IPS-20b (cell line): ENCODE measurements around the gene CNGA2.

Source experiments
- H3K27ac ChIP-seq: one replicate; pipeline ENCODE4 v1.5.1; 2013; ENCODE audit warnings: low read length
- H3K27me3 ChIP-seq: 2 replicates; pipeline ENCODE4 v1.6.1; 2013; ENCODE audit warnings: mild to moderate bottlenecking, low read length, inconsistent platforms; ENCODE audit not compliant: insufficient read depth
- H3K36me3 ChIP-seq: 2 replicates; pipeline ENCODE4 v1.6.1; 2013; ENCODE audit warnings: low read depth, mild to moderate bottlenecking, inconsistent platforms, low read length, moderate library complexity; ENCODE audit not compliant: insufficient read depth
- H3K4me1 ChIP-seq: 2 replicates; pipeline ENCODE4 v1.6.1; 2013; ENCODE audit warnings: mild to moderate bottlenecking, control low read depth, inconsistent platforms, low read length, moderate library complexity; ENCODE audit not compliant: insufficient read depth
- H3K4me3 ChIP-seq: 2 replicates; pipeline ENCODE4 v1.5.1; 2013; ENCODE audit warnings: mild to moderate bottlenecking, low read length, inconsistent platforms
- H3K9ac ChIP-seq: 2 replicates; pipeline ENCODE4 v1.6.1; 2013; ENCODE audit warnings: low read depth, mild to moderate bottlenecking, inconsistent platforms, low read length, moderate library complexity
- H3K9me3 ChIP-seq: 2 replicates; pipeline ENCODE4 v1.6.1; 2013; ENCODE audit warnings: mild to moderate bottlenecking, low read depth, low read length, inconsistent platforms; ENCODE audit not compliant: insufficient read depth

The CNGA2 gene

DNA sequence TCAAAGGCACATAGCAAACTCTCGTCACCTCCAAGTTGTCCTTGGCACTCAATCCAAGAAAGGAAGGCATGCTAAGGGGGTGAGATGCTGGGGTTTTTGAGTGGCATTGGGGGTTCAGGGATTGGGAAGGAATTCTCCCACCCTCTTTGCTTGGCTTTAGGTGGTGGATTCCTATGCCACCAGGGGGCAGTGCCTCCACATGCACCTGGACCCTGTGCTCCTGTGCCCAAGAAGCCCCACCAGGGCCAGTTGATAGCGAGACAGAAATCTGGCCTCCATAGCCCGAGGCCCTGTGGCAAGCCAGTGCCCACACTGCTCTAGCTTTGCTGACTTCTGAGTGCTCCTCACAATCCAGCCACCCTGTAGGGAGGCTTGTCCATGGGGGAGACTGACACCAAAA lies 20.7 kb upstream of the CNGA2 start:
- no peaks in the 10 kb centered on the region for H3K27me3 ChIP-seq
- no peaks in the 10 kb centered on the region for H3K36me3 ChIP-seq
- H3K27ac ChIP-seq, result no peak overlapping the region
- H3K4me1 ChIP-seq, result no peaks in the 10 kb centered on the region
- no peak overlapping the region for H3K9ac ChIP-seq
- no peak overlapping the region for H3K4me3 ChIP-seq
- no peaks in the 10 kb centered on the region for H3K9me3 ChIP-seq

- Histone ChIP-seq H3K4me3 (no peak overlapping the region), H3K9ac (no peak overlapping the region), H3K36me3 (no peaks in the 10 kb centered on the region), H3K27me3 (no peaks in the 10 kb centered on the region), H3K9me3 (no peaks in the 10 kb centered on the region), H3K4me1 (no peaks in the 10 kb centered on the region), H3K27ac (no peak overlapping the region)
Measured at GRCh38 chrX:151714362-151714761, 20.2 kb upstream of the CNGA2 start.

DNA sequence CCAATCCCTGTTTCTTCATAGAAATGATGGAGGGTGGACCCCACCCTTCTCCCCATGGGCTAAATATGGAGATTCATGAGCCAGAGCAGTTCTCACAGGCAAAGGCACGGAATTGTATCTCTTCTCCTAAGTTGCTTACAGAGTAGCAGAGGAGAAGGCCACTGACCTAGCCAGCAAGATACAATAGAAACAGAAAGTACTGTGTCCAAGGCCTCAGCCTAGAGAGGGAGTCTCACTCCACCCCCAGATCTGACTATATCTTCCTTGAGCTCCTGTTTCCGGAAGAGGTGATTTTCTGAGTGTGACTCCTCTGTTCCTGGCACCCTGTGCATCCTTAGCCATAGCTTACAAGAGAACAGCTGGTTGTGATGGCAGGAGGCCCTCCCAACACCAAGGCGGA lies 18.8 kb upstream of the CNGA2 start, which contains the start of gene FATE1:
FATE1 (plus strand) TSS at position 284 of the 400 bp plus-strand sequence; CDS start at position 369, 85 bp downstream.
- no peaks in the 10 kb centered on the region for H3K9me3 ChIP-seq
- H3K4me1 ChIP-seq, result no peaks in the 10 kb centered on the region

DNA sequence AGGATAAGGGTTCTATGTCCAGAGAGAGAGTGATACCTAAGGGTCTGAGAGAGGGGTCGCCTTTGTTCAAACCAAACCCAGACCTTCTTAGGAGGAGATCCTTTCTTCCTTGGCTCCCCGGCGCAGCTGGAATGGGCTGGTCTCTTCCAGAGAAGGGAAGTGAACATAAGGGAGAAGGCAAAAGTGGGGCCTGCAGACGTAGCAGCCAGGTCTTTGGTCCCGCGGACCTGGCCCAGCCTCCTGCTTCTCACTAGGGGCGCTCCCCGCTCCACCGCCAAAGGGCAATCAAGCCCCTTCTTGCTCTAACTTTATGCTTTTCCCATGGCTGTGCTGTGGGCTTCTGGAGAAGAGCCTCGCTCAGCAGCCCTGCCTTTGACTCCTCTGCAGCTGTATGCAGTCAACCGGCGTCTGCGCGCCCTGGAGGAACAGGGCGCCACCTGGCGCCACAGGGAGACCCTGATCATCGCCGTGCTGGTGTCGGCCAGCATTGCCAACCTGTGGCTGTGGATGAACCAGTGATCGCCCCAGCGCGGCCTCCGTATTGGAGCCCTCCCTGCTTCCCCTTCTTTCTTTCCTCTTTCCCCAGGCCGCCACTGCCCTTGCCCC lies 12.2 kb upstream of the CNGA2 start:
- H3K36me3 ChIP-seq, result no peaks in the 10 kb centered on the region

More for the DNA sequence above, 18.8 kb upstream of the CNGA2 start, which contains the start of gene FATE1:
- no peak within 1 kb of the TSS for H3K4me3 ChIP-seq
- no peaks in the 10 kb centered on the region for H3K27me3 ChIP-seq
- H3K27ac ChIP-seq, result no peak within 1 kb of the TSS
- no peaks in the 10 kb centered on the region for H3K36me3 ChIP-seq
- H3K9ac ChIP-seq, result no peak within 1 kb of the TSS

GRCh38 chrX:151723156-151723760 lies 11.3 kb upstream of the CNGA2 start:
- H3K9me3 ChIP-seq, result no peaks in the 10 kb centered on the region
- H3K27me3 ChIP-seq, result no peaks in the 10 kb centered on the region
- no peak overlapping the region for H3K9ac ChIP-seq

More for the DNA sequence above, 12.2 kb upstream of the CNGA2 start:
- Histone ChIP-seq H3K9me3 (no peaks in the 10 kb centered on the region), H3K27me3 (no peaks in the 10 kb centered on the region), H3K4me1 (no peaks in the 10 kb centered on the region; the same call in 1 of the 2 replicates), H3K9ac (no peak overlapping the region), H3K4me3 (no peak overlapping the region), H3K27ac (no peak overlapping the region)

DNA sequence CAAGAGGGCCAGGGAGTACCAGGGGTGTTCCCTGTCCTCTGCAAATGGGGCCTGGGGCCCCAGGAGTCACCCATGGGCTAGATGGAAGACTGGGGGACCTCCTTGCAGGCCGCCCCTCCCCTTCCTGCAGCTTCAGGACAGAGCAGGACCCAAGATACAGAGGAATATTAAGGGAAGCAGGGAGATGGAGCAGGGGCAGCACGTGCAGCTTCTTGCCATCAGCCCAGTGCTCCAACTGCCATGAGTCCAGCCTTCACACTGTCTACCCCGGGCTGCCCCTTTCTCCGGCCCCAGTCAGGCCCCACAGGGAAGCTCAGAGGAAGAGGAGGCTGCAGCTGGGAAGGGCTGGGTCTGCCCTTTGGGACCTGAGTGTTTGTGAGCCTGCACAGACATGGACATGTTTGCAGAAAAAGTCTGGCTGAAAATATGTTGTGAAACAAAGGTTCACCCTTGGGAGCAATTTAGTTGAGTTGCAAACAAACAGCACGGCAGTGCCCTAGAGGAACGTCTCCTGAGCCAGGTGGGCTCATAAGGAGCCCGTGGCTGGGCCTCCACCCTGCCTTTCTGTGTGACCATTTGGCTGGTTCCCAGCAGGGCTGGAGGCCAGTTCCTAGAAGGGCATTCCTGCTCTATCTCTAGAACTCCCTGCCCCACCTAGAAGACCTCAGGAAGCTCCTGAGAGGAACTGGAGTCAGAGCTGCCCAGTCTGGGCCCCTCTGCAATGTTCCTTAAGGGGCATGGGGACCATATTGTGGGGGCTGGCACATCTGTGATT lies 9.8 kb upstream of the CNGA2 start:
- no peak overlapping the region for H3K4me3 ChIP-seq
- no peak overlapping the region for H3K27ac ChIP-seq
- H3K36me3 ChIP-seq, result no peaks in the 10 kb centered on the region
- H3K9ac ChIP-seq, result no peak overlapping the region
- no peaks in the 10 kb centered on the region; the same call in 1 of the 2 replicates for H3K4me1 ChIP-seq
- no peaks in the 10 kb centered on the region for H3K27me3 ChIP-seq
- no peaks in the 10 kb centered on the region for H3K9me3 ChIP-seq

More at GRCh38 chrX:151723156-151723760, 11.3 kb upstream of the CNGA2 start:
- no peak overlapping the region for H3K27ac ChIP-seq
- no peak overlapping the region for H3K4me3 ChIP-seq
- no peaks in the 10 kb centered on the region for H3K36me3 ChIP-seq
- H3K4me1 ChIP-seq, result no peaks in the 10 kb centered on the region; the same call in 1 of the 2 replicates

DNA sequence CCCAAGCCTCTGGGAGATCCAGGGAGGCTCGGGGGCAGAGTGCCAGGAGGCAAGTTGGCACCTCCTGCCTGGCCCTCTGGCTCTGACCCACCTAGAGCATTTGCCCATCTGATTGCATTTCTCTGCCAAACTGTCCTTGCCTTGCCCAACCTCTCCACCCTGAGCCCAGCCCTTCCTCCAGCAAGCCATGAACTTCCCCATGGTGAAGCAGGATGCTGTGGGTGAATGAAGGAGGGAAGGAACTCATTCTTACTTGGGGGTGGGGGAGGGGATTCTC lies 9.3 kb upstream of the CNGA2 start:
- H3K4me1 ChIP-seq, result no peaks in the 10 kb centered on the region; the same call in 1 of the 2 replicates
- H3K4me3 ChIP-seq, result no peak overlapping the region
- H3K36me3 ChIP-seq, result no peaks in the 10 kb centered on the region

DNA sequence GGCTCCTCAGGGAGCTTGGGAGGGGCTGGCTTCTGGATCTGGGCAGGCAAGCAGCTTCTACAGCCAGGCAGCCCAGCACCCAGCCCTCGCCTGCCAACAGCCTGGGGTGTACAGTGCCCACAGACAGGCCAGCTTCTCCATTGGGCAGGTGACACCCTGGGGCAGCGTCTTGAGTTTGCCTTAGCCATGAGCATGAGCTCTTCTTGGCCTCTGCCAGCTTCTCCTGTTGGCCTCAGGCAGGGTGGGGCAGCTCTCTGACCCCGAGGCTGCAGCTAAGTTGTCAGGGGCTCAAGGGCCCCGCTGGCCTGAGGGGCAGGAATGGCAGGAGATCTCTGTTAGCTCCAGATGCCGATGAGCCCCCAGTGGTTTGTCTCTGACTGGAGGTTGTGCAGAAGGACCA lies 7.8 kb upstream of the CNGA2 start:
- H3K4me3 ChIP-seq, result no peak overlapping the region
- no peaks in the 10 kb centered on the region for H3K36me3 ChIP-seq
- H3K27me3 ChIP-seq, result no peaks in the 10 kb centered on the region

More for the DNA sequence above, 9.3 kb upstream of the CNGA2 start:
- Histone ChIP-seq H3K27ac (no peak overlapping the region), H3K27me3 (no peaks in the 10 kb centered on the region), H3K9me3 (no peaks in the 10 kb centered on the region), H3K9ac (no peak overlapping the region)

DNA sequence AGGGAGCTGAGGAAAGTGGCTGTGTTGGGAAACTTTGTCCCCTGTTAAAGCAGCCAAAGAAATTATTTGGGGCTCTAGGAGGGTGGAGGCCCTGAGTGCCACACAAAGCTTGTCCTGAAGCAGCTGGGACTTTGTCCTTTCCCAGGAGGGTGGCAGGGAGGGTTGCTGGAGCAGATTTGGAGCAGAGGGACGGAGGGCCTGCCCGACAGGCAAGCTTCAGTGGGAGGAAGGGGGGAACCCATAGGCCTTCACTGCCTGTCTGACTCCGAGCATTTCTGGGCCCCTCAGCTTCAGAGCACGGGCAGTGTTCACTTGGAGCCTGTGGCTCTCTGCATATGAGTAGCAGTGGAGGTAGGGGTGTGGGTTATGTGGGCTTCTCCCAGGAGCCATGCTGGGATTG lies 7.2 kb upstream of the CNGA2 start:
- Histone ChIP-seq H3K36me3 (no peaks in the 10 kb centered on the region), H3K27me3 (no peaks in the 10 kb centered on the region), H3K9me3 (no peaks in the 10 kb centered on the region), H3K9ac (no peak overlapping the region), H3K27ac (no peak overlapping the region), H3K4me3 (no peak overlapping the region), H3K4me1 (no peaks in the 10 kb centered on the region; the same call in 1 of the 2 replicates)

More for the DNA sequence above, 7.8 kb upstream of the CNGA2 start:
- H3K9me3 ChIP-seq, result no peaks in the 10 kb centered on the region
- no peak overlapping the region for H3K9ac ChIP-seq
- no peak overlapping the region for H3K27ac ChIP-seq
- no peaks in the 10 kb centered on the region; the same call in 1 of the 2 replicates for H3K4me1 ChIP-seq

- Histone ChIP-seq H3K4me3 (no peak overlapping the region), H3K9ac (no peak overlapping the region), H3K27me3 (no peaks in the 10 kb centered on the region), H3K9me3 (no peaks in the 10 kb centered on the region), H3K27ac (no peak overlapping the region), H3K4me1 (no peaks in the 10 kb centered on the region), H3K36me3 (no peaks in the 10 kb centered on the region)
Measured at GRCh38 chrX:151729056-151729725, 5.4 kb upstream of the CNGA2 start.

DNA sequence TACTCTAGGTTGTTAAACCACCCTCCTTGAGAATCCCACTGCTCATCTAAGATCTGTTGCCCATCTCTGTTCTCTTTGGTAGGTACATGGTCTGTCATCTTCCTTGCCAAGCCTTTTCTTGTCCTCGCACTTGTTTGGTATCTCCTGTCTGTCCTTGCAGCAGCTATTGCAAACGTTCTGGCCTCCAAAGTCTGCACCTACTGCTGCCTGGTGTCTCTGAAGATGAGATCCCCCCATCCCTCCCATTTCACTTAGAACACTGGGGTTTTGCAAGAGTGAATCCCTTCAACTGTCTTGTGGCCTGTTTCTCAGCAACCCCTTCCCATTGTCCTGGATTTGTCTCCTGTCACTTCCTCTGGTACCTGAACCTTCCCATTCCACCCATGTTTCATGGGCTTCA lies 673 bp downstream of the CNGA2 start:
- Histone ChIP-seq H3K4me3 (no peak overlapping the region), H3K27ac (no peak overlapping the region), H3K27me3 (no peaks in the 10 kb centered on the region), H3K9me3 (no peaks in the 10 kb centered on the region), H3K36me3 (no peaks in the 10 kb centered on the region), H3K9ac (no peak overlapping the region), H3K4me1 (no peaks in the 10 kb centered on the region)
